Stimulated activated CD4-positive, alpha-beta T cell treated with anti-CD3 and anti-CD28 coated beads, Interleukin-12 subunit alpha, Interleukin-12 subunit beta, amount 100 ng/mL, for 48 hours (primary cell): ENCODE data around the gene CBFA2T3.
A peak's percentile ranks its signal among the peaks of the same experiment; 100 is the strongest.

Source experiments
- DNase-seq, 3 donors: peaks; one replicate each; pipeline ENCODE4 v3.0.0-alpha.2; 2020; ENCODE audit warnings: low read depth in 2 of 3, low spot score in 1 of 3

Gene CBFA2T3

DNA sequence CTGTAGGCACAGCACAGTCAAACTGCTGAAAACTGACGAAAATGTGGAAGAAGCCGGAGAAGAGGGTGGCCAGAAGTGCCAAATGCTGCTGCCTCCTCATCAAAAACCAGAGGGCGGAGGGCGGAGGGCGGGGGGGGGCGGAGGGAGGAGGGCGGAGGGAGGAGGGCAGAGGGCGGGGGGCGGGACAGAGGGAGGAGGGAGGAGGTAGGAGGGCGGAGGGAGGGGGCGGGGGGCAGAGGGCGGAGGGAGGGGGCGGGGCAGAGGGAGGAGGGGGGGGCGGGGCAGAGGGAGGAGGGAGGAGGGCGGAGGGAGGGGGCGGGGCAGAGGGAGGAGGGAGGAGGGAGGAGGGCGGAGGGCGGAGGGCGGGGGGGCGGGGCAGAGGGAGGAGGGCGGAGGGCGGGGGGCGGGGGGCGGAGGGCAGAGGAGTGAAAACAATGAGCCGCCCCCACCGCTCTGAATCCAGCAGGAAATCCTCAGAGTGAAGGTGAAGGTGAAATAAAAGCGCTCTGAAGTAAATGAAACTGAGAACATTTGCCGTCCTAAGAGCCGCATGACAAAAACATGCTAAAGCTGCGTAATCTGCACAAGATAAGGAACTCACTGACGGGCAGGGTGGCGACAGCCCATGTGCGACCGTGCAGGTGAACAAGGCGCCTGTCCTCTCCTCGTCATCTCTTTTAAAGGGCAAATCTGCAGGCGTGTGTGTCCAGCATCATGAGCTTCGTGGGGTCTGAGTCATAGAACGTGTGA is 22.6 kb upstream of the CBFA2T3 start:
- peak in 1 of 3 donors; percentile 9 for DNase-seq

DNA sequence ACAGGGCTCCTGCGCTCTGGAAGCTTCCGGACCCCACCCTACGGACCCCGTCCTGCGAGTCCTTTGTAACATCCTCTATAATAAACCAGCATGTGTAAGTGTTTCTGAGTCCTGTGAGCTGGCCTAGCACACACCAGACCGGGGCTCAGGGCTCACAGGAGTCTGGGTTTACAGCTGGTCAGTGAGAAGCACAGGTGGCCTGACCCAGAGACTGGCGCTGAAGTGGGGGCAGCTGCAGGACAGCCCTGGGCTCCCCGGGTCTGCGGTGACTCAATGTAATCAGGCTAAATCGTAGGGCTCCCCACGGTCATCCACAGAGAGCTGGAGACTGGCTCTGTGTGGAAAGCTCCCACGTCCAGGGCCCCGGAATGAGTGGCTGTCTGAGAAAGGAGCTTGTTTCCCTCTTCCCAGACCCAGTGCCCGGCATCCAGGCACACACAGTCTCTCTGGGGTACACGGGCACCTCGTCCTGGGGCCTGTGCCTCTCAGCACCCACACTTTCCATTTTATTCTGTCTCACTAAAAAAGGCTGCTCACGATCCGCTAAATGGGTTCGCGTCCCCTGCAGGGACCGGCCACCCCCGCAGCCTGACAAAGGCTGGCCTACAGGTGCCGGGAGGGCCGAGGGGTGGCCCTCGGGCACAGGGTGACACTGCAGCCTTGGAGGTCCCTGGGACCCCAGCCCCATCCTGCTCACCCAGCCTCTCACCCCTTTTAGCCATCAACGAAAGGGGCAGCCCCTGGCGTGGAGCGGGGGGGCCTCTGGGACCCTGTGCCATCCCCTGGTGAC is 18.9 kb upstream of the CBFA2T3 start:
- no peak for DNase-seq

DNA sequence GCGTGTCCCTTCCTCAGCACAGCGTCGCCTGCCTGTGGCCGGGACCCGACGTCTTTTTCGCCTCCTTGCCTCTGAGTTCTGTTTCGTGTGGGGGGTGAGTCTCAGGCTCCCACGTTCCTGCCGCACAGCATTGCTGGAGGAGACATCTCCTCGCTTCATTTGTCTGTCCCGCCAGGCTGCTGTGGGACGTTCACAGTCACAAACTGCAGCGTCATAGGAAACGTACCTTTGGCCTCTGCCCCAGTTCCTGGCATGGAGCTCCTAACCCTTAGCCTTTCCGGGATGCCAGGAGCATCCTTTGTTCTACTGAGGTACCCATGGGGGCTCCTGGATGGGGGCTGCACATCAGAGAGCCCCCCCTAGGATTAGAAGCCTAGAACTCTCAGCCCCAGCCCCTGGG is 18.2 kb upstream of the CBFA2T3 start:
- no peak for DNase-seq

DNA sequence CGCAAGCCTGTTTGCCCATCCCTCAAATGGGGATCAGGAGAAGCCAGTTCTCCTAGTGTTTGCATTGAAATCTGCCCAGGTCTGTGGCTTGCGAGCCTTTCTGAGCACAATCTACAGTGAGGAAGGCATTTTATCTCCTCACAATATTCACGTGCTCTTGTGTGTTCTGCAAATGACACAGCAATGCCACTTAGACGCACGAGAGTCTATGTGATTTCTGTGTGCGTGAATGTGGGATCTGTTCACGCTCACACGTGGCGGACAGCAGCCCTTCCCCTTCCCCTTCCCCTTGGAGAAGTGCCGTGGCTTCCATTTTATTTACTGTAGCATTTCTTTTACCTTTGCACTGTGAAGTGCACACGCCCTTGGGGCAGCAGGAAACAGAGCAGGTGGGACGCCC is 17.7 kb upstream of the CBFA2T3 start:
- DNase-seq = no peak

DNA sequence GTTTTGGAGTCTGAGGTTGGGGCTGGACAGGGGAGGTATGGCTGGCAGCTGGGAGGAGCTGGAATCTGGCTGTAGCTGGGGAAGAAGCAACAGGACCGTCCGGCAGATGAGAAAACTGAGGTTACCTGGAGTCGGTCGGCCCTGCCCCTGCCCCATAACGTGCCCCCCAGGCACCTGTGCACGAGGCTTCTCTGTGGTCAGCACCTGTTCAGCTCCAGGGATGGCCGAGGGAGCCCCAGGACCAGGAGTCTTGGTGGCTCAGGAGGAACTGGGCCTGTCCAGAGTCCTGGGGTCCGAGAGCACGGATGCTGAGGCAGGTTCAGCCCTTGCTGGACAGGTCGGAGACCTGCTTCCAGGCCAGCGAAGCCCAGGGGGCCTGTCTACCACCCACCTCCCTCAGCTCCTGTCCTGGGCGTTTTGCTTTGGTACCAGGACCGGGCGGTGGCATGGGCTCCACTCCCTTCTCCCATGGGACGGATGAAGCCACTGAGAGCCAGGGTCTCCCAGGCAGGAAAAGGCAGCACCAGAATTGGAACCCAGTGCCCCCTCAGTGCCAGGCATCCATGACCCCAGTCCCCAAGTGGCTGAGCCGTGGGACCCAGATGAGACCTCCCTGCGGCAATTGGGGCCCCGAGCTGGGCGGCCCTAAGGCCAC is 17.1 kb upstream of the CBFA2T3 start:
- DNase-seq = no peak

DNA sequence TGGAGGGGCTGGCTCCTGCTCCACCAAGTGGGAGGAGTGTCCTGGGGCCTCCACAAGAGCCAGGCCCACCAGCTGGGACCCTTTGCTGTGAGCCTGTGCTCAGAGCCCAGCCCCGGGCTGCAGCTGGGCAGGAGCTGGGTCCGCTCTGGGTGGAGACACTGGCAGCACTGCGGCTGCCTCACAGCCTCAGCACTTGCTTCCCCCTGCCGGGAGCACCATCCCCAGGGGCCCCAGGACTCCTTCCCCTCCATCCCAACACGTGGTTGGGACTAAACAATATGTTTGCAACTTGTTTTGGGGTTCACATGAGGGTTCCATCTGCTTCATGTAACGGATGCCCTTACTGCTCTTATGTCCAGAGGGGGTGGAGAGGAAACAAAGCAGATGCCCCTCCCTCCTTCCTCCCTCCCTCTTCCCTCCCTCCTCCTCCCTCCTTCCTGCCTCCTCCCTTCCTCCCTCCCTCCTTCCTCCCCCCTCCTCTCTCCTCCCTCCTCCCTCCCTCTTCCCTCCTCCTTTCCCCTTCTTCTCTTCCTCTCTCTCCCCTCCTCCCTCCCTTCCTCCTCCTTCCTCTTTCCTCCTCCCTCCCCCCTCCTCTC is 16.3 kb upstream of the CBFA2T3 start:
- no peak for DNase-seq

DNA sequence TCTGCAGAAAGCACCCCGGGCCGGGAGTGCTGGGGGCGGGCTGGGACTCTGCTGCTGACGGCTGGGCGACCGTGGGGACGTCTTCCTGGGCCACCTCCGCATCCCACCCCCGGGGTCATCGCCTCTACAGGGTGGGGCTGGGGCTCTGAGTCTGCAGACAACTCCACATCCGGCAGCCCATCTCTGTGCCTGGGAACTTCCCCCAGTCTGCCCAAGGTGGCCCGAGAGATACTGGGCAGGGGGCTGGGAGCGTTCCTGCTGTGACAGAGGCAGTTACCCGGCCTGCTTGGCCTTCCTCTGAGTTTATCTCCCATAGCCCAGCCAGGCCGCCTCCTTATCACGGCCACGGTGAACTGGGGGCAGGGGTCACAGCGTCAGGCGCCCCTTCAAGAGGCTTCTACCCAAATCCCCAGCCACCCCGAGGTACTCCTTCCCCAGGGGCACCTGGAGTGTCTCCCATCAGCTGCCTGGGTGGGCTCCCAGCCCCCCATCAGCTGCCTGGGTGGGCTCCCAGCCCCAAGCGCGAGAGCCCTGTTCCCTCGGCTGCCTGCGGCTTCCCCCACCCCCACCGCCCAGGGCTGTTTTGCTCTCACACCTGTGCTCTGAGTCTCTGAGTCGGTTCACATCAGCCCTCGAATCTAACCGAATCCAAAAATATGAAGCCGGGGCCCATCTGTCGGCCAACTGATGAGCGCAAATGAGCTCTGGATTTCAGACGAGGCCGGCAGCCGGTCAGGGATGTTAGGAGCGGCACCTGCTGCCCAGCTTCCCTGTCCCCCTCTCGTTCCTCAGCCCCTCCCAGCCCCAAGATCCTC is 15.6 kb upstream of the CBFA2T3 start:
- DNase-seq = no peak

DNA sequence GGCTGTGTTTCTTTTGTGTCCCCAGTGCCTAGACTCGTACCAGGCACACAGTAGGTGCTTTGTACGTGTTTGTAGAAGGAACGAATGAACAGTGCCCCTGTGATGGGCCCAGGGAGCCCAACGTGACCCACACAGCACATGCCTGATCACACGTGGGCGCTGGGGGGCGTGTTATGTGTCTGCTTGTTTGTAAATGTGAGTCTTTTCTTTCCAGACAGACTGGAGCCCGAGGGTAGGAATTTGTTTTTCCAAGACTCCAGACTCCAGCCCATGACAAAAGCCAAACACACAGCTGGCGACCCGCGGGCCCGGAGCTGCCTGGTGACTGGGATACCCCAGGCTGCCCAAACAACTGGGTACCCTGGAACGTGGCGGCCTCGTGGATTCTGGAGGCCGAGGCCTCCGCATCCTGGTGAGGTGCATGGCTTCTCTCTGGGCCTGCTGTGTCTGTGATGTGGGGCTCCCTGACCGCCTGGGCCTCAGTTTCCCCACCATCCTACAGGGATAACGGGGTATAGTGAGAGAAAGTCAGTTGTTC is 14.9 kb upstream of the CBFA2T3 start:
- DNase-seq = no peak

DNA sequence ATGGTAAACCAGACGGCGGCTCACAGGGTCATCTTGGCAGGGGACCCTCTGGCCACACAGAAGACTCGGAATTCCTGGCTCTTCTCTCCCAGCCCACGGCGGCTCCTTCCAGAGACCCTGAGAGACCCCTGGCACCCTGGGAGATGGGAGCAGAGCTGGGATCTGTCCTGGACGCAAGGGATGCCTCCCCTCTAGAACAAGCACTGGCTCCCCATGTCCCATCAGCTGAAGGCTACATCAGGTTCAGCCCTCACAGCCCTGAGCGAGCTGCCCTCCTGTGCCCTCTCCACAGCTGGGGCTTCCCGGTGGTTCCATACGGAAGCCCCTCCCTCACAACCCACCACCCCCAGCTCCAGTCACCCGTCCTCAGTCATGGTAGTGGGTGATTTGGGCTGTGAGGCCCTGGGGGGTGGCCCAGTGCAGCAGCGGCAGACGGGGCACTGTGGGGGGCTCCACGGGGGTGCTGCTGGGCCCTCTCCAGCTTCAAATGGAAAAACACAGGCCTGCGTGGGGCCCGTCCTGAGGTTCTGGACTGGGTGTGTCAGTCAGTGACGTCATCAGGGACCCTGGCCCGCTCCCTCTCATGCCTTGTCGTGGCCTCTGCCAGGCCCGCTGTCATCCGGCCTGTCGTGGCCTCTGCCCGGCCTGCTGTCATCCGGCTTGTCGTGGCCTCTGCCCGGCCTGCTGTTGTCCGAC is 13.0 kb upstream of the CBFA2T3 start:
- no peak for DNase-seq

DNA sequence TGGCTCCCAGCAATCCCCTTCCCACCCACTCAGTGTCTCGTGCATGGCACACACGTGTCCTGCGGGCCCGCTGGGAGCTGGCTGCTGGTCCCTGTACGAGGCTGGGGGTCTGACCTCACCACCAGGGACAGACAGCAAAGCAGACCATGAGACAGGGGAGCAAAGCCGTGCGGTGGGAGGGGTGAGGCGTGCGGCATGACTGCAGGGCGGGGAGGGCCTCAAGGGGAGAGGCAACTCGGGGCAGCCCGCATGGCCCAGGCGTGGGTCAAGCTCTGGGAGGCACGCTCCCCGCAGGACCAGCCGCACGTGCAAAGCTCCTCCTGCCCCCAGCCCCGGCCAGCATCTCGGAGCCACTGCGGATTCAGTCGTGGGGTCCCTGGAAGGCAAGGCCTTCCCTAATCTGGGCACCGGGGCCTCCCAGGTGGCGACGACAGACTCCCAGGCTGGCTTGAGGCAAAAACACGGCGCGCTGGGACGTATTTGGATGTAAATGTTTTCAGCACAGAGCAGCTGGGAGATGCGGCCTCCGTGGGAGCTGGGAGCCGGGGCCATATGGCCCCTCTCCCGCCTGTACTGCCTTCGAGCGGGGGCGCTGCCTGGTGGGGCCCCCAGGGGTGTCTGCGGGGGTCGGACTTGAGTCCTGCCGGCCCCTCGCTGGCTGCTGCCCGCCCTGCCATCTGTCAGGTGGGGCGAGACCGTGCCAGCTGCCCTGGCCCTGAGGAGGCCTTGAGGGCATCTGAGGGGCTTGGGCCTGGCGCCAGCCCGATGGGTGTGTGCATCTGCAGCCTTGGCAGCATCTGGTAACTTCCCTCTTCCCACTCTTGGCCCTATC is 12.2 kb upstream of the CBFA2T3 start:
- no peak for DNase-seq

DNA sequence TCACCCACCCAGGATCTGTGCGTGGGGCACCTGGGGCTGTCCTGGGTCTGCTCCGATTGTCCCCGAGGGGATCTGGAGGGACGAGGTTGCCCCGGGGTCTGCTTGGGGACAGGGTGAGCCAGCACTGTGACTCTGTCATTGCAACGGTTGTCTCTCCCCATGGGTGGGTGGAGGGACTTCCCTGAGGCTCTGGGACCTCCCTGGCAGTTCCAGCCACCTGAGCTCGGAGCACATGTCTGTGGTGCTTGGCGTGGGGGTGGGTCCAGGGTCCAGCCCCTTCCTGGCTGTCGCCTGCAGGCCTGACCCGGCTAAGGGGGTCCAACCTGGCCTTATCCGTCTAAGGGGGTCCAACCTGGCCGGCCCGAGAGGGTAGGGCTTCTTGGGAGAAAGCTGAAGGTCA is 8.5 kb upstream of the CBFA2T3 start:
- no peak for DNase-seq

DNA sequence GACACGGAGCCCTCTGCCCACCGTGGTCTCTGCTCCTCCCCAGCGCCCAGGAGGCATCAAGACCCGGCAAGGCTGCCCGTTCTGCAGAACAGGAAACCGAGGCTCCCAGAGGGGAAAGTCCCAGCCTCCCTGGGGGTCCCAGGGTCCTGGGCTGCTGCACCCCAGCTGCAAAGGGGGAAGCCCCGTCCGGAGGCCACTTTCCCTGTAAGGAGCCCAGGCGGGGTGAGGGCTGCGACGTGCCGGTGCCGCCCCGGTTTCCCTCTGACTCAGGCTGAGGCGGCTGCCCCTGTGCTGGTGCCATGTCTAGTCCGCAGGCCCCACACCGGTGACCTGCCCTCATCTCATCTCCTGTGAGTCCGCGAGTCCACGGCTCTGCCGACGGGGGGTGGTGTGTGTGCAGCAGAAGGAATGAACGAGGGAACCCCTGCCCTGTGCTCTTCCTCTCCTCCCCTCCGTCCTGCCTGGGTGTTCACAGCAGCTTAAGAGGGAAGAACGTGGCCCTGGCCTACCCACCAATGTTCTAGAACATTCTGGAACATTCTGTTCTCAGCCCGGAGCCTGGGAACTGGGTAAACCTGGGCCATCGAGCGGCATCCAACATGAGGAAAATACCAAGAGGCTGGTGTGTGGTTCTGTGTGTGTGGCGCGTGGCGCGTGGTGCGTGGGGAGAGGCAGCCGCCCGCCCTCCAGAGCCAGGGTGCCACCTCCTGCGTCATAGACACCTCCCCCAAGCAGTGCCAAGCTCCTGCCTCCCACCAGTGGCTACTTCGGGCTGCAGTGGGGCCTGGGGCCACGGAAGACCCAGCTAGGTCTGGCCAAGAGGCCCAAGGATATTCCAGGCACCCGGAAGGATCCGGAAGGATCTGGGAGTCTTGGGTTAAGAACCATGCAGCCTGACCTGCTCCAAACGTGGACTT is 7.0 kb upstream of the CBFA2T3 start:
- no peak for DNase-seq

DNA sequence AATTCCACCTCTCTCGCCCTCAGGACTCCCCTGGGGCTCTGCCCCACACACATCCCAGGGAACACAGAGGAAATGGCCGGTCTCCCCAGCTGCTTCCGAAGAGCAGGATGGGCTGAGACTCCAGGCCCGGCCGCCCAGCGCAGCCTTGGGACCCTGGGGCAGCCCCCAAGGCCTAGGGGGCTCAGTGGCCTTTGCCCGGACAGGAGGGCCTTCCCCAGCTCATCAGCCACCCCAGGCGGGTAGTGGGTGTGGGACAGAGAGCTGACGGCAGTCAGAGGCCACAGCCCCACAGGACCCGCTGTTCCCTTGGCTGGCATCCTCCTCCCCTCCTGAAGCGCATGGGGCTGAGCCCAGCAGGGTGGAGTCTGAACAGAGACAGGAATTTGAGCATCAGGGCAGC is 6.2 kb upstream of the CBFA2T3 start:
- no peak for DNase-seq

DNA sequence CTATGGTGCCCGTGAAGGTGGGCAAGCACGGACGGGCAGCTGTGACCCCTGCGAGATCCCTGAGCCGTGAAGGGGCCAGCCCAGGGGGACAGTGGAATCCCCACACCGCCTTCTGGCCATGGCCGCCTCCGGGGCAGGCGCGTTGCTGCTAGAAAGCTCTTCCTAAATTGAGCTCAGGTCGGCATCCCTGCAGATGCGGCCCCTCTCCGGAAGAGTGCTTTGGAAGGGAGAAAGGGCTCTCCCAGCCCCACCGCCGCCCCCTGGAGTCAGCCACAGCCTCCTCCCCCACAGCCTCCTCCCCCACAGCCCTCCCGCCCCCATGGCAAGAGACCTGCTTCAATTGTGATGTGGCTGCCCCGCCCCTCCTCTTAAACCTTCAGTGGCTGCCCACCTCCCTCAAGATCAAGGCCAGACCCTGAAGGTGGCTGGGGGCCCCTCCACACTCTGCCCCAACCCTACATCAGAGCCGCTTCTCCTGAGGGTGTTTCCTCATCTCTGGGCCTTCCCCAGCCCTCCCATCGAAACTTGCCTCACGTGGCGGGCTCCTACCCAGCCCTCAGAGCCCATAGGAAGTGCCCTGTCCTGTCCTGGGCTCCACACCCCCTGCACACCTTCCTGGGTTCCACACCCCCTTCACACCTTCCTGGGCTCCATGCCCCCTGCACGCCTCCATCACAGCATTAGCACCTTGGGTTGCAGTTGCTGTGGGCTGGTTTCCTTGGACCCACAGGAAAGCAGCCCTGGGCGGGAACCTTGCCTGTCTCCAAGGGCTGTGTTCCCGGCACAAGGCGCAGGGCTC is 5.5 kb upstream of the CBFA2T3 start:
- DNase-seq = no peak

DNA sequence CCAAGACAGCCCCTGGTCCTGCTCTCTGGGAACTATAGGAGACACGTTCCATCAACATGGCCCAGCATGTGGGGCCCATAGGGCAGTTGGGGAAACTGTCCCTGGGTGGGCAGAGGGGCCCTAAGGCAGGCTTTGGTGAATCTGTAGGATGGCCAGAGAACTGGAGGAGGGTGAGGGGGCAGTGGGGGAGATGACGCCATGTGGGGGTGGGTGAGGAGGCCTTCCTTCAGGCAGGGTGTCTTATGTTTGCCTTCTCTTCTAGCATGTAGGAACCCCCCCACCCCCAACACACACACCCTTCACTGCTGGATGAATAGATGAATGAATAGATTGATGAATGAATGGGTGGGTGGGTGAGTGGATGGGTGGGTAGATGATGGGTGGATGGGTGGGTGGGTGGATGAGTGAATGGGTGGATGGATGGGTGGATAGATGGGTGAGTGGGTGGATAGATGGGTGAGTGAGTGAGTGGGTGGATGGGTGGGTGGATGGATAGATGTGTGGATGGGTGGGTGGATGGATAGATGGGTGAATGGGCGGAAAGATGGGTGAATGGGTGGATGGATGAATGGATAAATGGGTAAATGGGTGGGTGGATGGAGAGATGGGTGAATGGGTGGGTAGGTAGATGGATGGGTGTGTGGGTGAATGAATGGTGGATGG is 2.5 kb upstream of the CBFA2T3 start:
- no peak for DNase-seq

DNA sequence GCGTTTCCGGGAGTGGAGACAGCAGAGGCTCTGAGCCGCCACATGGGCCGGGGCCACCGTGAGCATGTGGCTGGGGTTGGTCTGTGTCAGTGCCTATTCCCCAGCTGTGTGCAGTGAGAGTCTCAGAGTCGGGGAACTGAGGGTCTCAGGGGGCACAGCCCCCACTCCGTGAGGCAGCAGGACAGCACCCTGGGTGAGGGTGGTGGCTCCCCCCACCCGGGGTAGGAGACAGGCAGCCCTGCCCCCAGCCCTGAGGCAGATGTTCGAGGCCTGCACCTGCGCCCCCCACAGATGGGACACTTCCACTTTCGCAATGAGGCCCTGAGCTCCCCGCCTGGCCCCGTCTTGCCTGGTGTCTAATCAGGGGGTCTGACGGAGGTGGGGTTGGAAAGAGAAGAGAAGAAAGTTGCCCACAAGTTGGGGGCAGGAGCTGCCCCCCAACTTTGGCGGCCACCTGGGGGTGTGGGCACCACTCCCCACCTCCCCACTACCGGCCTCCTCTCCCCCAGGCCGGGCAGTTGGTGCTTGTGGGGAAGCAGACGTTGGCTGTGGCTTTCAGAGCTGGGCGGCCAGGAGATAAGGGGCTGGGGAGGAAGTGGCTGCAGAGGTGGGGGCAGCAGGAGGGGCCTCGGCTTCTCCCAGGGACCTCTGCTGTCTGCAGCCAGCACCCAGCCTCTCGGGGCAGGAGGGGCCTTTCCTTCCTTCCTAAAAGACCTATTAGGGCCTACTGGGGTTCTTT is 1.8 kb upstream of the CBFA2T3 start:
- DNase-seq = no peak
